Fibroblast of skin of back (primary cell): ENCODE measurements around the gene PCYT1B.
"Not testable (repeated sequence)": the region's sequence is repeated elsewhere in the genome, so short reads cannot be mapped to it uniquely, and the experiment has no call there.

Source experiments
- DNase-seq: peaks from one replicate; pipeline ENCODE4 v3.0.0-alpha.2; 2013

PCYT1B gene

GRCh38 chrX:24643116-24643515, 4.0 kb downstream of the PCYT1B start:
- no peak for DNase-seq

- DNase-seq: no peak
These were observed 17.4 kb downstream of the PCYT1B start for GRCh38 chrX:24629701-24630100.

GRCh38 chrX:24619647-24620046, 27.5 kb downstream of the PCYT1B start:
- DNase-seq: peak; percentile 70

GRCh38 chrX:24610516-24610915, 36.6 kb downstream of the PCYT1B start:
- DNase-seq: no peak

GRCh38 chrX:24607616-24608015, 39.5 kb downstream of the PCYT1B start:
- DNase-seq: no peak

GRCh38 chrX:24605941-24606340, 41.2 kb downstream of the PCYT1B start:
- not testable (repeated sequence) for DNase-seq

- no peak for DNase-seq
These were observed 44.0 kb downstream of the PCYT1B start for GRCh38 chrX:24603191-24603590.

GRCh38 chrX:24601858-24602257, 45.3 kb downstream of the PCYT1B start:
- DNase-seq: no peak

GRCh38 chrX:24594501-24594900, 52.6 kb downstream of the PCYT1B start:
- DNase-seq: no peak

- no peak for DNase-seq
These were observed 57.0 kb downstream of the PCYT1B start for GRCh38 chrX:24590111-24590510.

- no peak for DNase-seq
These were observed 70.1 kb downstream of the PCYT1B start for GRCh38 chrX:24577091-24577490.

GRCh38 chrX:24575496-24575895, 71.7 kb downstream of the PCYT1B start:
- no peak for DNase-seq

GRCh38 chrX:24574743-24575142, 72.4 kb downstream of the PCYT1B start:
- no peak for DNase-seq

GRCh38 chrX:24567169-24567568, 80.0 kb downstream of the PCYT1B start:
- DNase-seq: no peak

- no peak for DNase-seq
These were observed 80.9 kb downstream of the PCYT1B start for GRCh38 chrX:24566240-24566639.

- DNase-seq: no peak
These were observed 83.7 kb downstream of the PCYT1B start for GRCh38 chrX:24563291-24564010.

- DNase-seq: peak; percentile 5
These were observed 86.0 kb downstream of the PCYT1B start for GRCh38 chrX:24561121-24561520.

GRCh38 chrX:24553011-24553410, 94.1 kb downstream of the PCYT1B start:
- no peak for DNase-seq

- DNase-seq: peak; percentile 7
These were observed 97.0 kb downstream of the PCYT1B start for GRCh38 chrX:24550166-24550565.

GRCh38 chrX:24547961-24548360, 99.2 kb downstream of the PCYT1B start:
- no peak for DNase-seq

GRCh38 chrX:24542756-24543155, 104.4 kb downstream of the PCYT1B start:
- no peak for DNase-seq

GRCh38 chrX:24536551-24536950, 110.6 kb downstream of the PCYT1B start:
- DNase-seq: no peak

- DNase-seq: no peak
These were observed 118.5 kb downstream of the PCYT1B start for GRCh38 chrX:24528605-24529004.

- no peak for DNase-seq
These were observed 120.5 kb downstream of the PCYT1B start for GRCh38 chrX:24526616-24527015.

- DNase-seq: no peak
These were observed 121.7 kb downstream of the PCYT1B start for GRCh38 chrX:24525455-24525854.
